WI38 (cell line): ENCODE results near the gene TKT.

Experiments used
- H3K4me3 ChIP-seq: 2 replicates; pipeline ENCODE4 v1.5.1; 2011; ENCODE audit warnings: low read depth, mild to moderate bottlenecking, control low read depth, low read length
- TF ChIP-seq, protein P1 (sequence below): IDR thresholded peaks from 2 replicates; pipeline ENCODE4 v1.5.1; 2012; ENCODE audit warnings: low read depth, mild to moderate bottlenecking, control low read depth, low read length

Gene TKT

DNA sequence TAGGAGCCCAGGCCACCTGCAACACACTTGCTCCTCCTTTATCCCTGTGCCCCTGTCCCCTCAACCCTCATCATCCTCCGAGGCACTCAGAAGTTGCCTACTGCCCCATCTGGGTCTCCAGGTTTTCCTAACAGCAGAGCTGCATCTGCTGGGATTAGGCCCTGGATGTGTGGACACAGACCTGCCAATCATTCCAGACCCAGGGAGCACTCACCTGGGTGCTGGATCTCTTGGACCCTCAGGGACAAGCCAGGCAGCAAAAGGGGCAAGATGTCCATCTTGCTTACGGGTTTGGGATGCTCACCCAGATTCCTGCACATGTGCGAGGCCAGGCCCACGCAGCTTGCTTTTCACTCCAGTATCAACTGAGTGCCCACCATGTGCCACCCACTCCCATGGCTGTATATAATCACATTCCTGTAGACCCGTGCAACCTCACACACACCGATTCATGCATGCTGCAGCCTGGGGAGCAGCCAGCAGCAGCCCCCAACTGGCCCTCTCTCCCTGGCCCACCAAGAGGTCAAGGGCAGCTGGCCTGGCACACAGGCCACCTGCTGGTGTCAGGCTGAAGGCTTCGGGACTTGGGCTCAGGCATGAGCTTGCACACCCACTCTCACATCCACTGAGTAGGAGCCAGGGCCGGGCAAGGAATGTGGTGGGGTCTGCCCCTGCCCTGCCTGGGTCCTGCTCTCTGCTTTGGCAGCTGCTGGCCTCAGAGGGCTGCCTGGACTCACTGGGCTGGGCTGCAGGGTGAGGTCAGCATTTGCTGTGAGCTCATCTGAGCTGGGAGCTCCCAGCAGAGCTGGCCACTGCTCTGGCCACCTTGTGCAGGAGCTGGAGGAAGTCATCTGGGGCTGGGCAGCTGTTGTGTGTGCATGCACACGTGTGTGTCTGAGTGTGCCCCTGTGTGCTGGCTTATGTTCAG is 79.9 kb downstream of the TKT start:
- no peak overlapping the region for H3K4me3 ChIP-seq
- TF ChIP-seq, protein P1, sequence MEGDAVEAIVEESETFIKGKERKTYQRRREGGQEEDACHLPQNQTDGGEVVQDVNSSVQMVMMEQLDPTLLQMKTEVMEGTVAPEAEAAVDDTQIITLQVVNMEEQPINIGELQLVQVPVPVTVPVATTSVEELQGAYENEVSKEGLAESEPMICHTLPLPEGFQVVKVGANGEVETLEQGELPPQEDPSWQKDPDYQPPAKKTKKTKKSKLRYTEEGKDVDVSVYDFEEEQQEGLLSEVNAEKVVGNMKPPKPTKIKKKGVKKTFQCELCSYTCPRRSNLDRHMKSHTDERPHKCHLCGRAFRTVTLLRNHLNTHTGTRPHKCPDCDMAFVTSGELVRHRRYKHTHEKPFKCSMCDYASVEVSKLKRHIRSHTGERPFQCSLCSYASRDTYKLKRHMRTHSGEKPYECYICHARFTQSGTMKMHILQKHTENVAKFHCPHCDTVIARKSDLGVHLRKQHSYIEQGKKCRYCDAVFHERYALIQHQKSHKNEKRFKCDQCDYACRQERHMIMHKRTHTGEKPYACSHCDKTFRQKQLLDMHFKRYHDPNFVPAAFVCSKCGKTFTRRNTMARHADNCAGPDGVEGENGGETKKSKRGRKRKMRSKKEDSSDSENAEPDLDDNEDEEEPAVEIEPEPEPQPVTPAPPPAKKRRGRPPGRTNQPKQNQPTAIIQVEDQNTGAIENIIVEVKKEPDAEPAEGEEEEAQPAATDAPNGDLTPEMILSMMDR: no peak
